OCI-LY1 (cell line): ENCODE measurements around the gene CFAP43.

Experiments
- EZH2 ChIP-seq: fragments of 200-600 bp; sonication (generic), shearing (Covaris generic); IDR thresholded peaks from 2 replicates; pipeline ENCODE4 v1.8.0; 2017; ENCODE audit warnings: borderline replicate concordance, mixed run types, mild to moderate bottlenecking, antibody characterized with exemption, low read length, moderate library complexity, mixed read lengths
- TF ChIP-seq, protein P1 (sequence below): fragments of 200-600 bp; sonication (generic), shearing (Covaris generic); IDR thresholded peaks from 2 replicates; pipeline ENCODE4 v1.5.1; 2017; ENCODE audit warnings: mild to moderate bottlenecking, antibody characterized with exemption, low read length, moderate library complexity, mixed read lengths

DNA sequence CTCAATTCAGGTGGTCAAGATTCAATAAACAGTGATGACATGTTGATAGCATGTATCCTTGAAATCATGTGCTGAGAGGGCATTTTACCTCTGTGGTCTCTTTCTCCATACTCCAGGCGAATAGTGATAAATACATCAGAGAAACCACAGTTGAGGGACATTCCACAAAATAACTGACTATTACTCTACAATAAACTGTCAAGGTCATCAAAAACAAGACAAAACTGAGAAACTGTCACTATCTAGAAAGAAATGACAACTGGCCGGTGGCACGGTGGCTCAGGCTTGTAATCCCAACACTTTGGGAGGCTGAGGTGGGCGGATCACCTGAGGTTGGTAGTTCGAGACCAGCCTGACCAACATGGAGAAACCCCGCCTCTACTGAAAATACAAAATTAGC lies 94.0 kb downstream of the CFAP43 start:
- no peak for TF ChIP-seq EZH2
- TF ChIP-seq, protein P1, sequence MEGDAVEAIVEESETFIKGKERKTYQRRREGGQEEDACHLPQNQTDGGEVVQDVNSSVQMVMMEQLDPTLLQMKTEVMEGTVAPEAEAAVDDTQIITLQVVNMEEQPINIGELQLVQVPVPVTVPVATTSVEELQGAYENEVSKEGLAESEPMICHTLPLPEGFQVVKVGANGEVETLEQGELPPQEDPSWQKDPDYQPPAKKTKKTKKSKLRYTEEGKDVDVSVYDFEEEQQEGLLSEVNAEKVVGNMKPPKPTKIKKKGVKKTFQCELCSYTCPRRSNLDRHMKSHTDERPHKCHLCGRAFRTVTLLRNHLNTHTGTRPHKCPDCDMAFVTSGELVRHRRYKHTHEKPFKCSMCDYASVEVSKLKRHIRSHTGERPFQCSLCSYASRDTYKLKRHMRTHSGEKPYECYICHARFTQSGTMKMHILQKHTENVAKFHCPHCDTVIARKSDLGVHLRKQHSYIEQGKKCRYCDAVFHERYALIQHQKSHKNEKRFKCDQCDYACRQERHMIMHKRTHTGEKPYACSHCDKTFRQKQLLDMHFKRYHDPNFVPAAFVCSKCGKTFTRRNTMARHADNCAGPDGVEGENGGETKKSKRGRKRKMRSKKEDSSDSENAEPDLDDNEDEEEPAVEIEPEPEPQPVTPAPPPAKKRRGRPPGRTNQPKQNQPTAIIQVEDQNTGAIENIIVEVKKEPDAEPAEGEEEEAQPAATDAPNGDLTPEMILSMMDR: no peak
